HepG2 (cell line): ENCODE data around the gene CCNQ. TPM values are rescaled to one million over a fixed set of nuclear protein-coding genes. Genes with fewer than 3 reads are reported as not detected.
A peak's percentile ranks its signal among the peaks of the same experiment; 100 is the strongest.

ENCODE experiments used
- CHD4 ChIP-seq: fragments of 200-600 bp; sonication (generic); IDR thresholded peaks from 2 replicates; pipeline ENCODE4 v1.7.0; 2017; ENCODE audit warnings: mild to moderate bottlenecking, low read length, borderline replicate concordance
- E2F5 ChIP-seq: sonication (generic); formaldehyde crosslinking; conservative IDR thresholded peaks from 2 replicates; pipeline ENCODE4 v1.4.0; 2020; ENCODE audit warnings: missing genetic modification reagents
- FOXO4 ChIP-seq: sonication (generic); formaldehyde crosslinking; conservative IDR thresholded peaks from 2 replicates; pipeline ENCODE4 v1.8.1; 2023; ENCODE audit warnings: missing genetic modification reagents
- HDAC1 ChIP-seq: sonication (generic); formaldehyde crosslinking; IDR thresholded peaks from 2 replicates; pipeline ENCODE4 v1.5.1; 2020; ENCODE audit warnings: mild to moderate bottlenecking, missing genetic modification reagents
- HHEX ChIP-seq: IDR thresholded peaks from 2 replicates; pipeline ENCODE4 v1.6.1; 2016; ENCODE audit warnings: control low read depth
- HOMEZ ChIP-seq: IDR thresholded peaks from 2 replicates; pipeline ENCODE4 v1.6.1; 2016; ENCODE audit warnings: low read depth
- IRF2 ChIP-seq: IDR thresholded peaks from 2 replicates; pipeline ENCODE4 v1.6.1; 2018; ENCODE audit warnings: missing genetic modification reagents, missing compliant biosample characterization
- IRX3 ChIP-seq: sonication (generic); formaldehyde crosslinking; IDR thresholded peaks from 2 replicates; pipeline ENCODE4 v1.8.1; 2023; ENCODE audit warnings: mild to moderate bottlenecking, low read depth, missing genetic modification reagents, borderline replicate concordance
- KAT8 ChIP-seq: IDR thresholded peaks from 2 replicates; pipeline ENCODE4 v1.6.1; 2016; ENCODE audit warnings: missing genetic modification reagents, missing compliant biosample characterization
- MAFF ChIP-seq: IDR thresholded peaks from 2 replicates; pipeline ENCODE4 v1.6.1; 2011; ENCODE audit warnings: low read depth, low read length, improper control_type of control experiment
- MEIS2 ChIP-seq: sonication (generic); formaldehyde crosslinking; IDR thresholded peaks from 2 replicates; pipeline ENCODE4 v1.9.0; 2021; ENCODE audit warnings: mild to moderate bottlenecking, missing genetic modification reagents
- NFKB2 ChIP-seq: sonication (generic); formaldehyde crosslinking; IDR thresholded peaks from 2 replicates; pipeline ENCODE4 v1.4.0; 2020; ENCODE audit warnings: missing genetic modification reagents, borderline replicate concordance
- RARG ChIP-seq: sonication (generic); formaldehyde crosslinking; IDR thresholded peaks from 2 replicates; pipeline ENCODE4 v1.4.0; 2020; ENCODE audit warnings: low read depth, mild to moderate bottlenecking, missing genetic modification reagents
- REPIN1 ChIP-seq: sonication (generic); formaldehyde crosslinking; IDR thresholded peaks from 2 replicates; pipeline ENCODE4 v1.8.0; 2022; ENCODE audit warnings: missing genetic modification reagents, low read depth, mild to moderate bottlenecking, borderline replicate concordance
- SMARCC2 ChIP-seq: fragments of 450-650 bp; IDR thresholded peaks from 2 replicates; pipeline ENCODE4 v1.6.1; 2017; ENCODE audit warnings: antibody characterized with exemption, mild to moderate bottlenecking
- TMF1 ChIP-seq: sonication (generic); formaldehyde crosslinking; IDR thresholded peaks from 2 replicates; pipeline ENCODE4 v1.8.1; 2022; ENCODE audit warnings: low read depth, missing genetic modification reagents
- ZNF205 ChIP-seq: IDR thresholded peaks from 2 replicates; pipeline ENCODE4 v1.6.1; 2018; ENCODE audit warnings: missing biosample characterization, missing genetic modification reagents
- ZNF296 ChIP-seq: sonication (generic); formaldehyde crosslinking; conservative IDR thresholded peaks from 2 replicates; pipeline ENCODE4 v1.5.0; 2020; ENCODE audit warnings: mild to moderate bottlenecking, missing genetic modification reagents
- ZNF343 ChIP-seq: sonication (generic); formaldehyde crosslinking; IDR thresholded peaks from 2 replicates; pipeline ENCODE4 v1.4.0; 2020; ENCODE audit warnings: mild to moderate bottlenecking, missing genetic modification reagents
- ZNF547 ChIP-seq: sonication (generic); formaldehyde crosslinking; IDR thresholded peaks from 2 replicates; pipeline ENCODE4 v1.5.1; 2020; ENCODE audit warnings: mild to moderate bottlenecking, missing genetic modification reagents
- ZNF629 ChIP-seq: sonication (generic); formaldehyde crosslinking; conservative IDR thresholded peaks from 2 replicates; pipeline ENCODE4 v1.5.0; 2020; ENCODE audit warnings: missing genetic modification reagents
- ZNF766 ChIP-seq: sonication (generic); formaldehyde crosslinking; IDR thresholded peaks from 2 replicates; pipeline ENCODE4 v1.5.0; 2020; ENCODE audit warnings: missing genetic modification reagents, borderline replicate concordance
- ZSCAN22 ChIP-seq: sonication (generic); formaldehyde crosslinking; IDR thresholded peaks from 2 replicates; pipeline ENCODE4 v1.4.0; 2020; ENCODE audit warnings: mild to moderate bottlenecking, missing genetic modification reagents
- polyA plus RNA-seq, 8 experiments: library from polyadenylated mRNA; depleted of rRNA in 3 of 8; stranded (reverse) in 7 of 8; unstranded in 1 of 8; fragments of >200 nt; fragmentation: Illumina TruSeq in 4 of 8; extraction: Trizol in 4 of 8; gene quantifications; 2 replicates each; pipeline versions ENCODE4 v1.2.1 to v1.2.3, GENCODE V29; 2011 to 2016; ENCODE audit warnings: low read depth in 4 of 8, missing spikeins in 1 of 8, mixed read lengths in 1 of 8; ENCODE audit not compliant: insufficient read depth in 1 of 8
- total RNA-seq, 5 experiments: library from RNA; depleted of rRNA; stranded (reverse); fragments of >200 nt; fragmentation: Illumina TruSeq; extraction: Trizol; gene quantifications; 2 replicates each; pipeline ENCODE4 v1.2.3, GENCODE V29; 2016; ENCODE audit warnings: low read depth in 1 of 5
- TF ChIP-seq, protein P1 (sequence below): IDR thresholded peaks from 2 replicates; pipeline ENCODE4 v1.6.1; 2016; ENCODE audit warnings: missing biosample characterization, missing genetic modification reagents, low read depth
- TF ChIP-seq, protein P2 (sequence below): sonication (generic); formaldehyde crosslinking; IDR thresholded peaks from 2 replicates; pipeline ENCODE4 v1.8.1; 2023; ENCODE audit warnings: missing genetic modification reagents, mild to moderate bottlenecking, borderline replicate concordance
- TF ChIP-seq, protein P3 (sequence below): sonication (generic); formaldehyde crosslinking; IDR thresholded peaks from 2 replicates; pipeline ENCODE4 v1.8.0; 2022; ENCODE audit warnings: mild to moderate bottlenecking, missing genetic modification reagents, moderate library complexity

Gene CCNQ
- total and polyA plus RNA-seq, 2 of the 13 experiments (the other 11 are each of a cell fraction or from before 2014, with no cell fraction given): 15.0 to 25.5 TPM

DNA sequence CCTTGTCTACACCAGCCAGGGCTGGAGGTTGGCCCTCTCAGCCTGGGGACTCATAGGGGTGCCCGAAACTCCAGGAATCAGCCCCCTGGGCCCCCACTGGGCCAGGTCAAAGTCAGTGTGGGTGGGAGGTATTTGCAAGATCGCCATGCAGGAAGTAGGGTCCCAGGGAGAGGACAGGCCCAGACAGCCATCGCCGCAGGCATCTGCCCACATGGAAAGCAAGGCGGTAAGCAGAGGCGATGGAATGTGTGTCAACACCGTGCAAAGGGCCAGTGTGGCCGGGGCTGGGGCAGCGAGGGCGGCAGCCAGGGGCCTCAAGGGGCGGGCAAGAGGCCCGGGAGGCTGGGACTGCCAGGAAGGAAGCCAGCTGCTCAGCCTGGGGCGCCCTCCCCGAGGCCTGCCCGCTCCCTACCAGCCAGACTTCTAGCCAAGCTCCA is 28.8 kb upstream of the CCNQ start (continued):
- TF ChIP-seq MEIS2 (CRISPR knock-in tag) (no peak; the same call in none of the 2 replicates), REPIN1 (CRISPR knock-in tag) (peak; percentile 77; the same call in 1 of the 2 replicates), ZNF296 (CRISPR knock-in tag) (no peak; the same call in 1 of the 2 replicates), CHD4 (no peak), E2F5 (0 out of 2 replicates have a peak, but pooled peaks have one; percentile 24), NFKB2 (no peak), HDAC1 (CRISPR knock-in tag) (peak; percentile 72), FOXO4 (CRISPR knock-in tag) (no peak), TMF1 (CRISPR knock-in tag) (no peak; the same call in none of the 2 replicates), IRF2 (CRISPR knock-in tag) (peak; percentile 55; the same call in 1 of the 2 replicates), IRX3 (CRISPR knock-in tag) (peak; percentile 80; the same call in 1 of the 2 replicates), MAFF (no peak), ZNF205 (CRISPR knock-in tag) (no peak), ZNF547 (peak; percentile 40; the same call in 1 of the 2 replicates), HHEX (CRISPR knock-in tag) (no peak), ZNF629 (0 out of 2 replicates have a peak, but pooled peaks have one; percentile 25), ZSCAN22 (no peak; the same call in 1 of the 2 replicates), RARG (CRISPR knock-in tag) (no peak), HOMEZ (no peak), SMARCC2 (no peak), ZNF766 (CRISPR knock-in tag) (no peak), KAT8 (CRISPR knock-in tag) (no peak), ZNF343 (no peak)
- TF ChIP-seq, protein P1, sequence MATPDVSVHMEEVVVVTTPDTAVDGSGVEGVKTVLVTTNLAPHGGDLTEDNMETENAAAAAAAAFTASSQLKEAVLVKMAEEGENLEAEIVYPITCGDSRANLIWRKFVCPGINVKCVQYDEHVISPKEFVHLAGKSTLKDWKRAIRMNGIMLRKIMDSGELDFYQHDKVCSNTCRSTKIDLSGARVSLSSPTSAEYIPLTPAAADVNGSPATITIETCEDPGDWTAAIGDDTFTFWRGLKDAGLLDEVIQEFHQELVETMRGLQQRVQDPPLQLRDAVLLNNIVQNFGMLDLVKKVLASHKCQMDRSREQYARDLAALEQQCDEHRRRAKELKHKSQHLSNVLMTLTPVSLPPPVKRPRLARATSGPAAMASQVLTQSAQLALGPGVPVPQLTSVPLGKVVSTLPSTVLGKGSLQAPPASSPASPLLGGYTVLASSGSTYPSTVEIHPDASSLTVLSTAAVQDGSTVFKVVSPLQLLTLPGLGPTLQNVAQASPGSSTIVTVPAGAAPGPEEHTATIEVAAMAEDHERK (CRISPR knock-in tag): no peak
- TF ChIP-seq, protein P2, sequence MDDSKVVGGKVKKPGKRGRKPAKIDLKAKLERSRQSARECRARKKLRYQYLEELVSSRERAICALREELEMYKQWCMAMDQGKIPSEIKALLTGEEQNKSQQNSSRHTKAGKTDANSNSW: no peak
- TF ChIP-seq, protein P3, sequence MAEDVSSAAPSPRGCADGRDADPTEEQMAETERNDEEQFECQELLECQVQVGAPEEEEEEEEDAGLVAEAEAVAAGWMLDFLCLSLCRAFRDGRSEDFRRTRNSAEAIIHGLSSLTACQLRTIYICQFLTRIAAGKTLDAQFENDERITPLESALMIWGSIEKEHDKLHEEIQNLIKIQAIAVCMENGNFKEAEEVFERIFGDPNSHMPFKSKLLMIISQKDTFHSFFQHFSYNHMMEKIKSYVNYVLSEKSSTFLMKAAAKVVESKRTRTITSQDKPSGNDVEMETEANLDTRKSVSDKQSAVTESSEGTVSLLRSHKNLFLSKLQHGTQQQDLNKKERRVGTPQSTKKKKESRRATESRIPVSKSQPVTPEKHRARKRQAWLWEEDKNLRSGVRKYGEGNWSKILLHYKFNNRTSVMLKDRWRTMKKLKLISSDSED (CRISPR knock-in tag): no peak
